AG04450 (cell line): ENCODE results near the gene IDI2. TPM values are rescaled to one million over a fixed set of nuclear protein-coding genes. Genes with fewer than 3 reads are reported as not detected.

ENCODE experiments used
- CTCF ChIA-PET: fragments of 300-600, 350-600 bp; formaldehyde crosslinking; extraction: SDS; loops from one replicate; lab custom pipeline; 2022; ENCODE audit warnings: antibody characterized with exemption, inconsistent platforms; lab: Charles Lee
- POLR2A ChIA-PET: fragments of 350-600 bp; formaldehyde crosslinking; extraction: SDS; loops from one replicate; lab custom pipeline; 2021; ENCODE audit warnings: antibody characterized with exemption, inconsistent platforms; lab: Yijun Ruan, JAX
- DNase-seq: peaks from one replicate; pipeline ENCODE4 v3.0.0-alpha.2; 2011; ENCODE audit warnings: low read depth, low spot score
- H3K27ac ChIP-seq: one replicate; pipeline ENCODE4 v1.5.1; 2012; ENCODE audit warnings: low read depth, low read length, control low read depth
- H3K27me3 ChIP-seq: one replicate; pipeline ENCODE4 v1.6.0; 2012; ENCODE audit warnings: low read length; ENCODE audit not compliant: control insufficient read depth, insufficient read depth
- H3K4me3 ChIP-seq: 2 replicates; pipeline ENCODE4 v1.5.1; 2011; ENCODE audit warnings: mild to moderate bottlenecking, low read depth, low read length, control low read depth
- H3K9me3 ChIP-seq: 2 replicates; pipeline ENCODE4 v1.5.1; 2012; ENCODE audit warnings: low read length; ENCODE audit not compliant: control insufficient read depth, insufficient read depth
- polyA plus RNA-seq: library from polyadenylated mRNA; depleted of rRNA; stranded (reverse); fragments of >200 nt; gene quantifications from 2 replicates; pipeline ENCODE4 v1.2.3, GENCODE V29; 2011
- TF ChIP-seq, protein P1 (sequence below): IDR thresholded peaks from 2 replicates; pipeline ENCODE4 v1.5.1; 2011; ENCODE audit warnings: low read depth, low read length, control low read depth, inconsistent platforms

The IDI2 gene
- polyA plus RNA-seq, 1 experiment, result not detected

DNA sequence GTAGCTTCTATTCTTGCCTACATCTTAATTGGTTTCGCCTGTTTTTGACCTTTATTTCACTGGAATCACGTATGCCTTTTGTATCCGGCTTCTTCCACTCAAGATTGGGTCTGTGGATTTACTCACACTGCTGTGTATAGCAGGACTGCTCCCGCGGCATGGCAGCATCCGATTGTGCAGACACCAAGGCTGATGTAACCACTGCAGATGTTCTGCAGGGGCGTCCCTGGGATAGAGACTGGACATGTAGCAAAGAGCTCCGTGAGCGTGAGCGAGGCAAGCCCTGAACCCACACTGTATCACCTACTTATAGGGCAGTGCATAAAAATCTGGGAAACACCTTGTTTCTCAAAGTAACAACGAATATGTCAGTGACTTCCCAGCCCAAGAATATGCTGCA lies 11.4 kb upstream of the IDI2 start:
- Histone ChIP-seq H3K27ac (no peak overlapping the region), H3K9me3 (no peaks in the 10 kb centered on the region), H3K4me3 (no peak overlapping the region), H3K27me3 (no peaks in the 10 kb centered on the region)
- CTCF ChIA-PET, result interaction anchor here (0.5 kb wide), 1 partner anchor 29 kb away, joined by 4 read pairs; no protein-coding TSS in a partner anchor
- DNase-seq, result no peak
- POLR2A ChIA-PET, result interaction anchor here (2.8 kb wide), 1 partner anchor 12 kb away, joined by 10 read pairs; the partner anchor contains the start of gene IDI1
- TF ChIP-seq, protein P1, sequence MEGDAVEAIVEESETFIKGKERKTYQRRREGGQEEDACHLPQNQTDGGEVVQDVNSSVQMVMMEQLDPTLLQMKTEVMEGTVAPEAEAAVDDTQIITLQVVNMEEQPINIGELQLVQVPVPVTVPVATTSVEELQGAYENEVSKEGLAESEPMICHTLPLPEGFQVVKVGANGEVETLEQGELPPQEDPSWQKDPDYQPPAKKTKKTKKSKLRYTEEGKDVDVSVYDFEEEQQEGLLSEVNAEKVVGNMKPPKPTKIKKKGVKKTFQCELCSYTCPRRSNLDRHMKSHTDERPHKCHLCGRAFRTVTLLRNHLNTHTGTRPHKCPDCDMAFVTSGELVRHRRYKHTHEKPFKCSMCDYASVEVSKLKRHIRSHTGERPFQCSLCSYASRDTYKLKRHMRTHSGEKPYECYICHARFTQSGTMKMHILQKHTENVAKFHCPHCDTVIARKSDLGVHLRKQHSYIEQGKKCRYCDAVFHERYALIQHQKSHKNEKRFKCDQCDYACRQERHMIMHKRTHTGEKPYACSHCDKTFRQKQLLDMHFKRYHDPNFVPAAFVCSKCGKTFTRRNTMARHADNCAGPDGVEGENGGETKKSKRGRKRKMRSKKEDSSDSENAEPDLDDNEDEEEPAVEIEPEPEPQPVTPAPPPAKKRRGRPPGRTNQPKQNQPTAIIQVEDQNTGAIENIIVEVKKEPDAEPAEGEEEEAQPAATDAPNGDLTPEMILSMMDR, result no peak

DNA sequence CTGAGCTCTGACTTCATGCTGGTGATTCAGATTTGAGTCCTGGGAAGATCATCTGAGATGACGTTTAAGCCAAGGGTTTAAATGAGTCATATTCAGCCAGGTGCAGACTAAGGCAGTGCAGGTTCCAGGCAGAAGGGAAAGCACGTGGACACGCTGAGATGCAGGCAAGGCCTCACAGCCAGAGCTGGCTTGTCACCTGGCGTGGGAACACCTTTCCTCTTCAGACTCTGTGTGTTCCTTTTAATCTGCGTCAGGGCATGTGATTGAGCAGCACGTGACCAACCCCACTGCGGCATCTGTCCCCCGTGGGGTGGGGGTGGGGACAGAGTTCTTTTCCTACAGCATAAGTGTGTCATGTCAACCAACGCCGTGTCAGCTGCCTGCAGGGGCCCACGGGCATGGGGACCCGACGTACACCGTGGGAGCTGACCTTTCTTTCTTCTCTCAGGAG lies 10.7 kb upstream of the IDI2 start:
- Histone ChIP-seq H3K9me3 (no peaks in the 10 kb centered on the region), H3K4me3 (no peak overlapping the region), H3K27me3 (no peaks in the 10 kb centered on the region), H3K27ac (peak overlapping the region; percentile 31)
- DNase-seq, result peak; percentile 51
- ChIA-PET POLR2A (interaction anchor here (0.7 to 2.8 kb wide), 2 partner anchors 13 to 421 kb away, joined by 5 to 10 read pairs; partner anchors contain the start of gene IDI1), CTCF (no interaction called here)
- TF ChIP-seq, protein P1, result no peak

DNA sequence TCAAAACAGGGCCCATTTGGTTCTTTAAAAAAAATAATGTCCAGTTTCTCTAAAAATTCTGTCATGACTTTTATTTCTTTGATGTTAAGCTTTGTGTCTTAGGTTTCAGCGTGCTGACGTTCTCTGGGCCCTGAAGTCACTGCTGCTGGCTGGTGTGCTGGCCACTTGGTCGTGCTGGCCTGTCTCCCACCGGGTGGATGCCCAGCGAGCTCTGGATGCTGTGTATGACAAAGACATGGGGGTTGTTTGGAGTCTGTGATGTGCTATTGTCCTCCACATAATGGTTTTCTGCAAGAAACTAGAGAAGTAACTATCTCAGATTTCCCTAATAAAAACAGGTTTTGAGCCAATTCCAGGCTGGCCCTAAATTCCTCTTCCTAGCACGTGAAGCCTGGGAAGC lies 9.5 kb upstream of the IDI2 start:
- TF ChIP-seq, protein P1, result no peak
- CTCF ChIA-PET, result no interaction called here
- Histone ChIP-seq H3K27ac (no peak overlapping the region), H3K27me3 (no peaks in the 10 kb centered on the region), H3K4me3 (no peak overlapping the region), H3K9me3 (no peaks in the 10 kb centered on the region)
- DNase-seq, result no peak
- POLR2A ChIA-PET, result interaction anchor here (2.8 kb wide), 1 partner anchor 14 kb away, joined by 10 read pairs; the partner anchor contains the start of gene IDI1

DNA sequence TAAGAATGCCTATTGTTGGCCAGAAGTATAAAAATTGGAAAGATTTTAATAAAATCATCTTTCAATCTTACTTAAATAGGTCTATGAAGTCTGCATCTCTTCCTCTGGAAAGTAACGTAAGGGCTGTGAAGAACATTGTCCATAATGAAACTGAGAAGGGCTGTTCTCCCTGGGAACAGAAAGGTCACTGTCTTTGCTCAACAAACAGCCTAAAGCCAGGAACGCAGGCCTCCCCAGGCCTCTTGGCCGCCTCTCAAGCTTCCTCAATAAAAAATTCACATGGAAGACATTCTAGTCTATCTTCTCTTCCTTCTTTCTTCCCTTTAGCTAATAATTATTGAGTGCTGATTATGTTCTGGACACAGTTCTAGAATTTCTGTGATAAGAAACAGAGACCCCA lies 9.1 kb upstream of the IDI2 start:
- no peak overlapping the region for H3K4me3 ChIP-seq
- no peak for DNase-seq
- ChIA-PET CTCF (no interaction called here), POLR2A (interaction anchor here (2.8 kb wide), 1 partner anchor 14 kb away, joined by 10 read pairs; the partner anchor contains the start of gene IDI1)
- TF ChIP-seq, protein P1, result no peak
- H3K9me3 ChIP-seq, result no peaks in the 10 kb centered on the region
- H3K27me3 ChIP-seq, result no peaks in the 10 kb centered on the region
- no peak overlapping the region for H3K27ac ChIP-seq

DNA sequence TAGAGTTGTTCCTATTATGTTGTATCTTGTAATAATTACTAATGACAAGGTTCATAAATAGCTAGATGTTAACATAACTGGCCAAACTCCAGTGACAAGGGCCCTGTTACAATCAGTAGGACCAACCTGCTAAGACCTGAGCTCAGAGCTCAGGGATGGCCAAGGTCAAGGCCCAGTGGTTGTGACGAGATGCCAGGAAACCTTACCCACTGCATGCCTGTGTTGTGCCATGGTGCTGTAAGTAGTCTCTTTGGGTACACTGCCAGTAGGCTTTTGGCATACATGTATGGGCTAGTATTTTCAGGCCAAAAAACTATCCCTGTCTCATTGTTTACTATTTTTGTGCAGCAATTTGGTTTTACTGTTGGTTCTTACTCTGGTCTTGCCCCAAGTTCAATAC lies 7.9 kb upstream of the IDI2 start:
- Histone ChIP-seq H3K27me3 (no peaks in the 10 kb centered on the region), H3K9me3 (no peaks in the 10 kb centered on the region)
- CTCF ChIA-PET, result no interaction called here

More for the DNA sequence above, 7.9 kb upstream of the IDI2 start:
- TF ChIP-seq, protein P1, result no peak
- Histone ChIP-seq H3K4me3 (no peak overlapping the region), H3K27ac (no peak overlapping the region)
- POLR2A ChIA-PET, result no interaction called here
- no peak for DNase-seq
